Mucosa of descending colon (tissue), 3 donors: ENCODE results near the gene ZNF740. TPM values are rescaled to one million over a fixed set of nuclear protein-coding genes. Genes with fewer than 3 reads are reported as not detected.
A peak's percentile ranks its signal among the peaks of the same experiment; 100 is the strongest.

Source experiments
- ATAC-seq: fragments of 200-7000 bp; cut with Tn5 transposase; one replicate; pipeline ENCODE4 v1.9.1; 2020; ENCODE audit warnings: mild to moderate bottlenecking, moderate library complexity
- DNase-seq, 3 donors: peaks; one replicate each; pipeline ENCODE4 v3.0.0-alpha.2; 2020
- H3K36me3 ChIP-seq: fragments of 200-600 bp; one replicate; pipeline ENCODE4 v1.8.0; 2021; ENCODE audit warnings: low read depth, mild to moderate bottlenecking
- H3K4me1 ChIP-seq: fragments of 200-600 bp; one replicate; pipeline ENCODE4 v1.8.0; 2021; ENCODE audit warnings: low read depth, mild to moderate bottlenecking
- H3K4me3 ChIP-seq: fragments of 200-600 bp; one replicate; pipeline ENCODE4 v1.8.0; 2021; ENCODE audit warnings: mild to moderate bottlenecking
- H3K9me3 ChIP-seq: fragments of 200-600 bp; one replicate; pipeline ENCODE4 v1.8.0; 2021; ENCODE audit warnings: mild to moderate bottlenecking
- CTCF ChIP-seq: fragments of 200-600 bp; IDR thresholded peaks from one replicate; pipeline ENCODE4 v1.8.0; 2022; ENCODE audit warnings: antibody characterized with exemption, mild to moderate bottlenecking
- intact Hi-C, 2 donors: fragments of 100-400 bp; cut with DNase I in 1 of 2; cut with micrococcal nuclease in 1 of 2; formaldehyde crosslinking; loops; one replicate each; pipeline versions ENCODE4 v1.11.0 to v1.11.1; 2022; cut with DNase I, micrococcal nuclease
- total RNA-seq, 3 donors: library from RNA; stranded (reverse); fragmentation: NEBNext Ultra II Directional in 2 of 3; extraction: Animal tissue kit (Norgen Biotek cat#: 25700) in 2 of 3; gene quantifications; one replicate each; pipeline versions ENCODE4 v1.2.1 to v1.2.4, GENCODE V29; 2021 to 2023
- donor health status: DM: no; HTN: no; CAD: no; lungs with moderate emphysema.
- donor health status: DM: no; HTN: no; CAD: no.
- donor health status: DM: no; HTN: yes; CAD: no.

ZNF740 gene
- total RNA-seq, 3 donors from 2014 or later: 26.1 to 52.9 (median 46.0) TPM

GRCh38 chr12:53222170-53222721, 41.7 kb downstream of the ZNF740 start:
- Histone ChIP-seq H3K4me1 (peaks cover 56% of the 10 kb centered on the region), H3K4me3 (no peak overlapping the region), H3K9me3 (no peaks in the 10 kb centered on the region), H3K36me3 (no peaks in the 10 kb centered on the region)
- no peak for ATAC-seq
- peak in 1 of 3 donors; percentile 32 for DNase-seq
- intact Hi-C loops: no loop called here
- no peak for TF ChIP-seq CTCF

GRCh38 chr12:53222806-53223261, 42.3 kb downstream of the ZNF740 start:
- TF ChIP-seq CTCF: no peak
- intact Hi-C loops: no loop called here
- ATAC-seq (no peak), DNase-seq (peak in 1 of 3 donors; percentile 28)
- Histone ChIP-seq H3K4me1 (peaks cover 50% of the 10 kb centered on the region), H3K9me3 (no peaks in the 10 kb centered on the region), H3K4me3 (no peak overlapping the region), H3K36me3 (no peaks in the 10 kb centered on the region)

GRCh38 chr12:53223389-53224060, 43.0 kb downstream of the ZNF740 start:
- peak in 2 of 3 donors; percentile 26 to 39 for DNase-seq
- Histone ChIP-seq H3K9me3 (no peaks in the 10 kb centered on the region), H3K4me1 (peaks cover 44% of the 10 kb centered on the region), H3K36me3 (no peaks in the 10 kb centered on the region), H3K4me3 (no peak overlapping the region)
- ATAC-seq: no peak
- TF ChIP-seq CTCF: no peak
- intact Hi-C loops: no loop called here

- Histone ChIP-seq H3K36me3 (no peaks in the 10 kb centered on the region), H3K4me3 (no peak overlapping the region), H3K9me3 (no peaks in the 10 kb centered on the region), H3K4me1 (peaks cover 36% of the 10 kb centered on the region)
- TF ChIP-seq CTCF: no peak
- ATAC-seq: no peak
- peak in 2 of 3 donors; percentile 54 to 63 for DNase-seq
- intact Hi-C loops: no loop called here
These were observed 43.8 kb downstream of the ZNF740 start for GRCh38 chr12:53224061-53224896.

- H3K36me3 ChIP-seq: no peaks in the 10 kb centered on the region
- peaks cover 35% of the 10 kb centered on the region for H3K4me1 ChIP-seq
- ATAC-seq (no peak), DNase-seq (no peak)
- no peak for TF ChIP-seq CTCF
- intact Hi-C loops: no loop called here
- H3K4me3 ChIP-seq: no peak overlapping the region
- H3K9me3 ChIP-seq: no peaks in the 10 kb centered on the region
These were observed 44.5 kb downstream of the ZNF740 start for GRCh38 chr12:53224897-53225634.
